Measurements from ENCODE around the gene LRP10. TPM values are rescaled to one million over a fixed set of nuclear protein-coding genes. Genes with fewer than 3 reads are reported as not detected.

The LRP10 gene
- total RNA-seq, 2 donors from 2014 or later, result 263 to 308 TPM

Other genes with a start within 250 kb of the LRP10 start
- not detected for gene OR6J1, start 227.4 kb upstream of the LRP10 start, total RNA-seq
- gene OXA1L, start 105.1 kb upstream of the LRP10 start, total RNA-seq, result 100 to 1,000 TPM in 1 of 2 donors, 10 to 100 TPM in 1; 81.7 to 125 TPM
- gene SLC7A7, start 56.3 kb upstream of the LRP10 start, total RNA-seq, result 10 to 100 TPM in 1 of 2 donors, 1 to 10 TPM in 1; 8.4 to 17.4 TPM
- gene MRPL52, start 41.9 kb upstream of the LRP10 start, total RNA-seq, result 10 to 100 TPM; 64.5 to 81.0 TPM
- 100 to 1,000 TPM in 1 of 2 donors, 10 to 100 TPM in 1; 83.0 to 101 TPM for gene MMP14, start 35.2 kb upstream of the LRP10 start, total RNA-seq
- gene REM2, start 11.5 kb downstream of the LRP10 start, total RNA-seq, result under 1 TPM; 0.58 to 0.64 TPM
- gene RBM23, start 47.4 kb downstream of the LRP10 start, total RNA-seq, result 10 to 100 TPM; 60.4 to 81.9 TPM
- gene PRMT5, start 57.6 kb downstream of the LRP10 start, total RNA-seq, result 10 to 100 TPM; 40.5 to 63.9 TPM
- 10 to 100 TPM; 33.5 to 33.6 TPM for gene HAUS4, start 85.3 kb downstream of the LRP10 start, total RNA-seq
- gene AJUBA, start 110.8 kb downstream of the LRP10 start, total RNA-seq, result 1 to 10 TPM; 1.4 to 4.1 TPM
- 10 to 100 TPM; 11.9 to 13.2 TPM for gene C14orf93, start 138.4 kb downstream of the LRP10 start, total RNA-seq
- gene PSMB5, start 163.2 kb downstream of the LRP10 start, total RNA-seq, result 10 to 100 TPM; 77.9 to 80.6 TPM
- gene PSMB11, start 170.5 kb downstream of the LRP10 start, total RNA-seq, result not detected
- gene CDH24, start 185.8 kb downstream of the LRP10 start, total RNA-seq, result 1 to 10 TPM; 3.7 to 5.1 TPM
- gene ACIN1, start 223.4 kb downstream of the LRP10 start, total RNA-seq, result 100 to 1,000 TPM; 110 to 119 TPM
- gene C14orf119, start 223.8 kb downstream of the LRP10 start, total RNA-seq, result 10 to 100 TPM; 47.0 to 53.8 TPM
- not detected for gene CIROP, start 233.2 kb downstream of the LRP10 start, total RNA-seq
- not detected for gene CEBPE, start 247.5 kb downstream of the LRP10 start, total RNA-seq